ENCODE measurements around the gene AK9. TPM values are rescaled to one million over a fixed set of nuclear protein-coding genes. Genes with fewer than 3 reads are reported as not detected.

Gene AK9
- total RNA-seq, 1 experiment from 2014 or later, result 3.5 TPM

DNA sequence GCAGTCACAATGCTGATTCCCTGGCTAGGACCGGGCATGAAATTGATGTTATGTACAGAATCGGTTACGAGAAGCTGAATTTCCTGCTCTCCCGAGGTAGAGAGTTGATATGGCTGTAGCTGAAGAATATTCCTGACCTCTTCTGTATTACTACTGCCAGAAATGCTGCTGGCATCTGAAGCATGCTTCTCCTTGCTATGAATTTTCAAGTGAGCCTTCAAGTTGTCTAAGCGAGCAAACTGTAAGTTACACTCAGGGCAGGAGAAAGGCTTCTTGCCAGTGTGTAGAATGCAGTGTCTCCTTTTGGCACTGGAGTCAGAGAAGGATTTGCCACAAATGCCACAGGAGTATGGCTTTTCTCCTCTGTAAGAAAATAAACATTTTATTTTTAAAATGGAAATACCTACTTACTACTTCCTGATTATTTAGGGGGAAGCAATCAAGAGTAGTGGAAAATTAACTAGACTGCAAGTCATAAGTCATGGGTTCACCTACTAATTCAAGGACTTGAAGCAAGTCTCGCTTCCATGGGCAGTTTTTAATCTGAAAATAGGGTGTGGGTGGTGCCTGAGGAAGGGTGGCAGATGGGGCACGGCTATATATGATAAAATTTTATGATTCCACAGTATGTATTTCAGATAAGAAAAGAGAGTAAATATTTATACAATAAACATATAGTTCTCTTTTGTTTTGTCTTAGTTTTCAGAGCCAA, 224.6 kb downstream of the AK9 start:
- Histone ChIP-seq H3K27ac (ENCODE audit: low read depth, low read length) (no peak overlapping the region), H3K9ac (ENCODE audit: low read length) (no peak overlapping the region), H3K4me3 (replicated peaks in 1 of 2; ENCODE audit: low read depth in 1 of 2, low read length in 2 of 2) (no peak overlapping the region), H3K4me2 (ENCODE audit: low read length) (no peak overlapping the region), H2AFZ (ENCODE audit: low read depth, low read length, poor library complexity, severe bottlenecking) (no peak overlapping the region), H3K9me2 (ENCODE audit: insufficient read depth) (no peaks in the 10 kb centered on the region), H4K20me1 (ENCODE audit: insufficient read depth) (peaks cover 6% of the 10 kb centered on the region; the same call in 1 of the 2 replicates), H3K36me3 (ENCODE audit: control insufficient read depth in 1 of 2, insufficient read depth in 2 of 2, low read length in 2 of 2) (peaks cover 50 to 66% of the 10 kb centered on the region in 2 experiments; a peak in 3 of 4 replicates), H3K4me1 (ENCODE audit: control insufficient read depth in 1 of 2, insufficient read depth in 2 of 2, low read length in 2 of 2) (no peaks in the 10 kb centered on the region), H3K79me2 (ENCODE audit: insufficient read depth, low read length) (peaks cover 43% of the 10 kb centered on the region), H3K9me3 (ENCODE audit: control insufficient read depth in 1 of 2, insufficient read depth in 1 of 2, low read depth in 1 of 2, low read length in 2 of 2) (no peaks in the 10 kb centered on the region), H3K27me3 (ENCODE audit: insufficient read depth, low read length) (no peaks in the 10 kb centered on the region)
- ChIA-PET POLR2A (no interaction called here), CTCF (no interaction called here), RAD21 (ENCODE audit: low non-redundant PET in 1 of 2, low total read pairs in 2 of 2, uncharacterized antibody in 2 of 2, unreplicated experiment in 2 of 2) (no interaction called here)
- ATAC-seq, result no peak
- no TSS peak for BruUV-seq (replicated peaks)
- no peak for DNase-seq (ENCODE audit: low read depth, low spot score)
- TF ChIP-seq ELF1 (IDR thresholded peaks at IDR 0.05; ENCODE audit: borderline replicate concordance, low read depth), result no peak
- TF ChIP-seq ZFX (IDR thresholded peaks at IDR 0.05), result no peak
- TF ChIP-seq EGR1 (IDR thresholded peaks at IDR 0.05; ENCODE audit: low read depth), result no peak
- no peak for TF ChIP-seq ATF3 (IDR thresholded peaks at IDR 0.05)
- TF ChIP-seq TCF7L2 (IDR thresholded peaks at IDR 0.05; ENCODE audit: borderline replicate concordance, extremely low read depth, insufficient read depth, insufficient read length), result no peak
- TF ChIP-seq, protein P1, sequence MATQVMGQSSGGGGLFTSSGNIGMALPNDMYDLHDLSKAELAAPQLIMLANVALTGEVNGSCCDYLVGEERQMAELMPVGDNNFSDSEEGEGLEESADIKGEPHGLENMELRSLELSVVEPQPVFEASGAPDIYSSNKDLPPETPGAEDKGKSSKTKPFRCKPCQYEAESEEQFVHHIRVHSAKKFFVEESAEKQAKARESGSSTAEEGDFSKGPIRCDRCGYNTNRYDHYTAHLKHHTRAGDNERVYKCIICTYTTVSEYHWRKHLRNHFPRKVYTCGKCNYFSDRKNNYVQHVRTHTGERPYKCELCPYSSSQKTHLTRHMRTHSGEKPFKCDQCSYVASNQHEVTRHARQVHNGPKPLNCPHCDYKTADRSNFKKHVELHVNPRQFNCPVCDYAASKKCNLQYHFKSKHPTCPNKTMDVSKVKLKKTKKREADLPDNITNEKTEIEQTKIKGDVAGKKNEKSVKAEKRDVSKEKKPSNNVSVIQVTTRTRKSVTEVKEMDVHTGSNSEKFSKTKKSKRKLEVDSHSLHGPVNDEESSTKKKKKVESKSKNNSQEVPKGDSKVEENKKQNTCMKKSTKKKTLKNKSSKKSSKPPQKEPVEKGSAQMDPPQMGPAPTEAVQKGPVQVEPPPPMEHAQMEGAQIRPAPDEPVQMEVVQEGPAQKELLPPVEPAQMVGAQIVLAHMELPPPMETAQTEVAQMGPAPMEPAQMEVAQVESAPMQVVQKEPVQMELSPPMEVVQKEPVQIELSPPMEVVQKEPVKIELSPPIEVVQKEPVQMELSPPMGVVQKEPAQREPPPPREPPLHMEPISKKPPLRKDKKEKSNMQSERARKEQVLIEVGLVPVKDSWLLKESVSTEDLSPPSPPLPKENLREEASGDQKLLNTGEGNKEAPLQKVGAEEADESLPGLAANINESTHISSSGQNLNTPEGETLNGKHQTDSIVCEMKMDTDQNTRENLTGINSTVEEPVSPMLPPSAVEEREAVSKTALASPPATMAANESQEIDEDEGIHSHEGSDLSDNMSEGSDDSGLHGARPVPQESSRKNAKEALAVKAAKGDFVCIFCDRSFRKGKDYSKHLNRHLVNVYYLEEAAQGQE (IDR thresholded peaks at IDR 0.05; ENCODE audit: low read depth), result no peak
- intact Hi-C loops (cut with micrococcal nuclease), result no loop called here
